ENCODE data around the gene BRDT.
A peak's percentile ranks its signal among the peaks of the same experiment; 100 is the strongest.

- TF ChIP-seq CTCF (IDR thresholded peaks at IDR 0.05) (peak in 3 of 7 experiments; percentile 19 to 44 (median 29)), POLR2A (IDR thresholded peaks at IDR 0.05) (no peak), POLR2AphosphoS5 (IDR thresholded peaks at IDR 0.05) (no peak), EP300 (IDR thresholded peaks at IDR 0.05) (no peak)
Measured at GRCh38 chr1:91997607-91998195, 48.5 kb downstream of the BRDT start.

All from stomach (tissue), 4 donors.